Body of pancreas (tissue), 4 donors: Measurements from ENCODE around the gene RPL4. TPM values are rescaled to one million over a fixed set of nuclear protein-coding genes. Genes with fewer than 3 reads are reported as not detected.
"Not testable (repeated sequence)": the region's sequence is repeated elsewhere in the genome, so short reads cannot be mapped to it uniquely, and the experiment has no call there.

Experiments
- ATAC-seq: fragments of 150-250 bp; one replicate; pipeline ENCODE4 v1.9.1; 2016
- DNase-seq, 4 donors: peaks; one replicate each; pipeline ENCODE4 v3.0.0-alpha.2; 2019
- H3K27ac ChIP-seq, 4 donors: fragments of 200-600 bp; sonication (generic); 1 replicate in 3 of 4; 2 replicates in 1 of 4; pipeline versions ENCODE4 v1.5.1 to v1.6.1; 2016 to 2019; ENCODE audit warnings: mild to moderate bottlenecking in 1 of 4, mixed read lengths in 1 of 4, moderate library complexity in 1 of 4
- H3K27me3 ChIP-seq, 2 donors: fragments of 200-600 bp; sonication (generic); one replicate each; pipeline ENCODE4 v1.6.0; 2016; ENCODE audit warnings: mild to moderate bottlenecking in 1 of 2
- H3K36me3 ChIP-seq, 2 donors: fragments of 200-600 bp; sonication (generic); replicated peaks in 1 of 2; 2 replicates each; pipeline ENCODE4 v1.5.1; 2016; ENCODE audit warnings: low read depth in 2 of 2; ENCODE audit not compliant: insufficient read depth in 1 of 2
- H3K4me1 ChIP-seq: fragments of 200-600 bp; sonication (generic); one replicate; pipeline ENCODE4 v1.6.0; 2016
- H3K4me3 ChIP-seq, 2 donors: fragments of 200-600 bp; sonication (generic); 1 replicate in 1 of 2; 2 replicates in 1 of 2; pipeline ENCODE4 v1.5.1; 2016 to 2019
- H3K9me3 ChIP-seq, 3 donors: fragments of 200-600 bp; sonication (generic); 1 replicate in 2 of 3; 2 replicates in 1 of 3; pipeline ENCODE4 v1.5.1; 2016
- POLR2A ChIP-seq, 3 donors: fragments of 450-650 bp; IDR thresholded peaks; one replicate each; pipeline ENCODE4 v1.6.1; 2016; ENCODE audit warnings: antibody characterized with exemption in 3 of 3, mild to moderate bottlenecking in 2 of 3
- WGBS, 2 donors: methylation state at CpG; one replicate each; pipeline ENCODE4 v1.1.5; 2017; 5-methylcytosine and 5-hydroxymethylcytosine counted together
- intact Hi-C: fragments of 100-400 bp; cut with DNase I; formaldehyde crosslinking; loops from one replicate; pipeline ENCODE4 v1.15.1; 2023
- total RNA-seq, 2 donors: library from RNA; depleted of rRNA; stranded (reverse); fragments of >200 nt; gene quantifications; one replicate each; pipeline ENCODE4 v1.1.0, GENCODE V29; 2016
- TF ChIP-seq, protein P1 (sequence below), 7 experiments: fragments of 450-650 bp in 4 of 7; fragments of 200-600 bp in 3 of 7; sonication (generic) in 3 of 7; IDR thresholded peaks; one replicate each; pipeline ENCODE4 v1.5.1; 2016 to 2019; ENCODE audit warnings: antibody characterized with exemption in 7 of 7

The RPL4 gene
- total RNA-seq, 2 donors from 2014 or later: 789 to 1,823 TPM

DNA sequence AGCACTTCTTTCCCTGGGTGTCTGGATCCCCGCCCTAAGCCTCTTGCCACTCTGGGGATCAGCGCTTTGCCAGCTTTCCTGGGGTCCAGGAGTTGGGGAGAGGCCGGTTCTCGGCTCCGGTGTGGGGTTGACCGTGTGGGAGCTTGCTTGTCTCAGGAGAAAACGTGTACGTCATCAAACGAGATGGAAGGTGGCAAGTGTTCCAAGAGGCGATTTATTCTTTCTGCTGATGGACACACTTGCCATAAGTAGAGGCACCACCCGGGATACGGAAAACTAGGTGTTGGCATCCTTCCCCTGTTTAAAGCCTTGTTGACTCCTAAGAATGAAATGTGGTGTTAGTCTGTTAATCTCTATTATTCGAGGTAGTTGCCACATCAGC is 766 bp upstream of the RPL4 start:
- no peak for ATAC-seq

DNA sequence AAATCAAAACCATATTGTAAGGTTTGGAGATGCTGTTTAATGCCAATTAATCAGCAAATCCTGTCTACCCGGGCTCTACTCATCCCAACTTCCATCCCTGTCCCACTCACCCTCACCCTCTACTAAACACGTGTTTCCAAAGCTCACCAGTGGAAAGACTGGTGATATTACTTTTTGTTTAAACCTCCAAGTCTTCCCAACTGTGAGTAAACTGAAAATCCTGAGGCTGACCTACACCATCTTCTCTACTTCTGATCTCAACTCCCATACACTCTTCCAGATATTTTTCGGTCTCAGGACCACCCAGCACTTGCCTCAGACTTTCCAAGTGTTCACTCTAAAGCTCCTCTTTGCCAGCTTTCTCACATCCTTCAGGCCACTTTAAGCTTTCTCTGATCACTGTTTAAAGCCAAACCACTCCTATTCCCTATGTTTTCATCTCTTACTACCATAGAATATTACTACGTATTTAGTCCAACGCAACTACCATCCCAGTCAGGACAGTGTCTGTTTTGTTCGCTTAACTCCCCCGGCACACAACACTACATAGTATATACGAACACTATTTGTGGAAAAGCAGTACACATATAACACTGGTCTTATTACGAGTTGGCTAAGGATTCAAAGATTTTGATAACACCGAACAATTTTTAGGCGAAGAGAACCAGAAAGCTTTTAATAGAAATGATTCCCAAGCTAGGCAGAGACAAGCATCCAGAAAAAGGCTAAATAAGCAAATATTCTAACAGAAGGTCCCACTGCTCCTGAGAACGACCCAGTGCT is 684 bp downstream of the RPL4 start:
- Histone ChIP-seq H3K27ac (peak overlapping the region; percentile 64 to 95 (median 92)), H3K36me3 (peaks cover 10 to 25% of the 10 kb centered on the region in 2 donors), H3K4me1 (peaks cover 27% of the 10 kb centered on the region), H3K9me3 (no peaks in the 10 kb centered on the region), H3K4me3 (peak overlapping the region; percentile 64 to 92), H3K27me3 (no peaks in the 10 kb centered on the region)
- DNase-seq (no peak), ATAC-seq (no peak)
- no peak for TF ChIP-seq POLR2A (IDR thresholded peaks at IDR 0.05)
- TF ChIP-seq, protein P1, sequence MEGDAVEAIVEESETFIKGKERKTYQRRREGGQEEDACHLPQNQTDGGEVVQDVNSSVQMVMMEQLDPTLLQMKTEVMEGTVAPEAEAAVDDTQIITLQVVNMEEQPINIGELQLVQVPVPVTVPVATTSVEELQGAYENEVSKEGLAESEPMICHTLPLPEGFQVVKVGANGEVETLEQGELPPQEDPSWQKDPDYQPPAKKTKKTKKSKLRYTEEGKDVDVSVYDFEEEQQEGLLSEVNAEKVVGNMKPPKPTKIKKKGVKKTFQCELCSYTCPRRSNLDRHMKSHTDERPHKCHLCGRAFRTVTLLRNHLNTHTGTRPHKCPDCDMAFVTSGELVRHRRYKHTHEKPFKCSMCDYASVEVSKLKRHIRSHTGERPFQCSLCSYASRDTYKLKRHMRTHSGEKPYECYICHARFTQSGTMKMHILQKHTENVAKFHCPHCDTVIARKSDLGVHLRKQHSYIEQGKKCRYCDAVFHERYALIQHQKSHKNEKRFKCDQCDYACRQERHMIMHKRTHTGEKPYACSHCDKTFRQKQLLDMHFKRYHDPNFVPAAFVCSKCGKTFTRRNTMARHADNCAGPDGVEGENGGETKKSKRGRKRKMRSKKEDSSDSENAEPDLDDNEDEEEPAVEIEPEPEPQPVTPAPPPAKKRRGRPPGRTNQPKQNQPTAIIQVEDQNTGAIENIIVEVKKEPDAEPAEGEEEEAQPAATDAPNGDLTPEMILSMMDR (IDR thresholded peaks at IDR 0.05): no peak
- intact Hi-C loops: no loop called here
- WGBS, 2 donors: 0% methylated on average over 12 of the region's 12 CpGs

More for the DNA sequence above, 766 bp upstream of the RPL4 start:
- peak overlapping the region; percentile 64 to 92 for H3K4me3 ChIP-seq
- peaks cover 27% of the 10 kb centered on the region for H3K4me1 ChIP-seq
- no peaks in the 10 kb centered on the region for H3K9me3 ChIP-seq
- DNase-seq: no peak
- 0 to 1% methylated on average over 13 of the region's 13 CpGs for WGBS, 2 donors
- TF ChIP-seq POLR2A (IDR thresholded peaks at IDR 0.05): peak in 1 of 3 donors; percentile 42
- TF ChIP-seq, protein P1 (IDR thresholded peaks at IDR 0.05): no peak
- H3K27ac ChIP-seq: peak overlapping the region; percentile 64 to 95 (median 92)
- intact Hi-C loops: no loop called here
- peaks cover 1 to 14% of the 10 kb centered on the region in 2 donors for H3K36me3 ChIP-seq
- H3K27me3 ChIP-seq: no peaks in the 10 kb centered on the region

- ATAC-seq, DNase-seq, intact Hi-C loops, H3K9me3 ChIP-seq, H3K27me3 ChIP-seq: not testable (repeated sequence)
- peak overlapping the region in 1 of 2 donors; percentile 92 for H3K4me3 ChIP-seq
- WGBS, 2 donors: 24 to 27% methylated on average over 13 of the region's 13 CpGs
- H3K4me1 ChIP-seq: peaks cover 33% of the 10 kb centered on the region
- peak overlapping the region in 3 of 4 donors; percentile 90 to 95 (median 94) for H3K27ac ChIP-seq
- H3K36me3 ChIP-seq: peaks cover 10 to 25% of the 10 kb centered on the region in 2 donors
These were observed 1.5 kb downstream of the RPL4 start for GRCh38 chr15:66503041-66503648.

DNA sequence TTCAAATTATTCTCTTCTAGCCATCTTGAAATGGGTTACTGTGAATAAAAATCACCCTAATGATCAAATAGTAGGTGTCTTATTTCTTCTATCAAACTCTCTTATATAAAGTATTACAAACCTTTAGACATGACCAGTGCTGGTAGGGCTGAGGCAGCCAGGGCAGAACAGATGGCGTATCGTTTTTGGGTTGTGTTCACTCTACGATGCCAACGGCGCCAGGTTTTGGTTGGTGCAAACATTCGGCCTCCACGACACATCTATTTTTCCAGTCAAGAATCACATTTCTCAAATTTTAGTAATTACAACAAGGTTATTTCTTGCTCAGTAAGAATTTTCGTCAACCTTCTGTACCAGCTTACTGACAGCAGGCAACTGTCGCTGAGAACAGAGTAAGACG is 2.2 kb downstream of the RPL4 start:
- ATAC-seq (no peak), DNase-seq (no peak)
- Histone ChIP-seq H3K4me3 (no peak overlapping the region), H3K27me3 (no peaks in the 10 kb centered on the region), H3K27ac (no peak overlapping the region), H3K9me3 (no peaks in the 10 kb centered on the region), H3K4me1 (peaks cover 38% of the 10 kb centered on the region), H3K36me3 (peaks cover 10 to 25% of the 10 kb centered on the region in 2 donors)
- WGBS, 2 donors: 41 to 71% methylated on average over 10 of the region's 10 CpGs
- TF ChIP-seq, protein P1 (IDR thresholded peaks at IDR 0.05): no peak
- no peak for TF ChIP-seq POLR2A (IDR thresholded peaks at IDR 0.05)
- intact Hi-C loops: no loop called here

DNA sequence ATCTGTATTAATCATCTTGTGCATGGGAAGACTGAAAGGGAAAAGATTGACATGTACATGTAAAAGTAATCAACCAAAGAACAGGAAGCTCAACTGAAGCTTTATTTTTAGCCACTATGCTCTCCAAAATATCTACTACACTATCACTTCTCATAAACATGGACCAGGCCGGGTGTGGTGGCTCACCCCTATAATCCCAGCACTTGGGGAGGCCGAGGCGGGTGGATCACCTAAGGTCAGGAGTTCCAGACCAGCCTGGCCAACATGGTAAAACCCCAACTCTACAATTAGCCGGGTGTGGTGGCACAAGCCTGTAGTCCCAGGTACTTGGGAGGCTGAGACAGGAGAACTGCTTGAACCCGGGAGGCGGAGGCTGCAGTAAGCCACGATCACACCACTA is 4.3 kb downstream of the RPL4 start:
- intact Hi-C loops: not testable (repeated sequence)

More for the DNA sequence above, 4.3 kb downstream of the RPL4 start:
- H3K27ac ChIP-seq, H3K9me3 ChIP-seq, DNase-seq, H3K27me3 ChIP-seq, H3K4me3 ChIP-seq, ATAC-seq: not testable (repeated sequence)
- WGBS, 2 donors: 80 to 84% methylated on average over 7 of the region's 7 CpGs
- Histone ChIP-seq H3K36me3 (peaks cover 10 to 25% of the 10 kb centered on the region in 2 donors), H3K4me1 (peaks cover 49% of the 10 kb centered on the region)
